GM23338 (cell line): ENCODE data around the gene TP53BP2. TPM values are rescaled to one million over a fixed set of nuclear protein-coding genes. Genes with fewer than 3 reads are reported as not detected.

Source experiments
- ATAC-seq: fragments of 200-7000 bp; cut with Tn5 transposase; 3 replicates; pipeline ENCODE4 v1.9.1; 2020
- DNase-seq: peaks from one replicate; pipeline ENCODE4 v3.0.0-alpha.2; 2015; ENCODE audit warnings: low spot score
- H2AFZ ChIP-seq: fragments of 200-600 bp; sonication (generic); 2 replicates; pipeline ENCODE4 v1.8.0; 2016; ENCODE audit warnings: antibody characterized with exemption, mild to moderate bottlenecking, moderate library complexity
- H3F3A ChIP-seq: fragments of 200-600 bp; sonication (generic); replicated peaks from 2 replicates; pipeline ENCODE4 v1.8.0; 2017; ENCODE audit warnings: antibody characterized with exemption, mixed run types, low read depth
- H3K27ac ChIP-seq: fragments of 200-600 bp; sonication (generic); 2 replicates; pipeline ENCODE4 v1.6.1; 2016; ENCODE audit warnings: low read depth
- H3K27me3 ChIP-seq: fragments of 200-600 bp; sonication (generic); 2 replicates; pipeline ENCODE4 v1.8.0; 2016; ENCODE audit warnings: mild to moderate bottlenecking, mixed run types, moderate library complexity; ENCODE audit not compliant: insufficient read depth
- H3K36me3 ChIP-seq: fragments of 200-600 bp; sonication (generic); 2 replicates; pipeline ENCODE4 v1.8.0; 2016; ENCODE audit warnings: mild to moderate bottlenecking; ENCODE audit not compliant: insufficient read depth
- H3K4me1 ChIP-seq: fragments of 200-600 bp; sonication (generic); 2 replicates; pipeline ENCODE4 v1.8.0; 2016; ENCODE audit warnings: mild to moderate bottlenecking, moderate library complexity; ENCODE audit not compliant: insufficient read depth
- H3K4me2 ChIP-seq: fragments of 200-600 bp; sonication (generic); 2 replicates; pipeline ENCODE4 v1.7.1; 2017; ENCODE audit warnings: mixed run types
- H3K4me3 ChIP-seq: fragments of 200-600 bp; sonication (generic); 2 replicates; pipeline ENCODE4 v1.6.1; 2016; ENCODE audit warnings: mixed run types
- H3K79me2 ChIP-seq: fragments of 200-600 bp; sonication (generic); replicated peaks from 2 replicates; pipeline ENCODE4 v1.8.0; 2017; ENCODE audit warnings: mild to moderate bottlenecking; ENCODE audit not compliant: insufficient read depth
- H3K9me2 ChIP-seq: fragments of 200-600 bp; sonication (generic); 2 replicates; pipeline ENCODE4 v1.8.0; 2017; ENCODE audit not compliant: insufficient read depth
- H4K20me1 ChIP-seq: fragments of 200-600 bp; sonication (generic); replicated peaks from 2 replicates; pipeline ENCODE4 v1.8.0; 2017; ENCODE audit warnings: mild to moderate bottlenecking; ENCODE audit not compliant: insufficient read depth
- H3K27ac Mint-ChIP-seq: 2 replicates; pipeline ENCODE4 v1.8.0; 2020; ENCODE audit warnings: inconsistent platforms, mild to moderate bottlenecking, moderate library complexity, mixed read lengths
- H3K27me3 Mint-ChIP-seq: 3 replicates; pipeline ENCODE4 v1.8.0; 2022; ENCODE audit warnings: low read depth, mild to moderate bottlenecking, moderate library complexity, mixed read lengths, inconsistent platforms; ENCODE audit not compliant: insufficient read depth, poor library complexity
- H3K36me3 Mint-ChIP-seq: 3 replicates; pipeline ENCODE4 v1.8.0; 2021; ENCODE audit warnings: low read depth, mild to moderate bottlenecking, inconsistent platforms, moderate library complexity, mixed read lengths
- H3K4me1 Mint-ChIP-seq: 3 replicates; pipeline ENCODE4 v1.8.0; 2020; ENCODE audit warnings: mild to moderate bottlenecking, inconsistent platforms, mixed read lengths
- H3K4me3 Mint-ChIP-seq: 3 replicates; pipeline ENCODE4 v1.8.0; 2021; ENCODE audit warnings: moderate library complexity, mild to moderate bottlenecking, inconsistent platforms, mixed read lengths
- H3K9me3 Mint-ChIP-seq: 3 replicates; pipeline ENCODE4 v1.8.0; 2020; ENCODE audit warnings: moderate library complexity, mild to moderate bottlenecking, inconsistent platforms, mixed read lengths
- CTCF ChIP-seq, 2 experiments: fragments of 200-600 bp in 1 of 2; sonication (generic) in 1 of 2; conservative IDR thresholded peaks; 2 replicates each; pipeline versions ENCODE4 v1.5.1 to v1.6.1; 2016 to 2017; ENCODE audit warnings: antibody characterized with exemption in 2 of 2, low read depth in 2 of 2, mild to moderate bottlenecking in 2 of 2, moderate library complexity in 1 of 2
- EZH2phosphoT487 ChIP-seq: fragments of 200-600 bp; sonication (generic); IDR thresholded peaks from one replicate; pipeline ENCODE4 v1.8.1; 2018; ENCODE audit warnings: antibody characterized with exemption; ENCODE audit not compliant: unreplicated experiment
- JUNB ChIP-seq: IDR thresholded peaks from one replicate; pipeline ENCODE4 v1.6.1; 2016; ENCODE audit warnings: antibody characterized with exemption; ENCODE audit not compliant: unreplicated experiment
- NANOG ChIP-seq: IDR thresholded peaks from 2 replicates; pipeline ENCODE4 v1.6.1; 2016; ENCODE audit warnings: antibody characterized with exemption, borderline replicate concordance
- ZNF331 ChIP-seq: fragments of 250-450 bp; sonication (Bioruptor Pico); IDR thresholded peaks from 2 replicates; pipeline ENCODE4 v1.5.0; 2020; ENCODE audit warnings: low read depth, mild to moderate bottlenecking, moderate library complexity
- polyA plus RNA-seq: library from polyadenylated mRNA; unstranded; fragments of >200 nt; fragmentation: Nextera tagmentation; extraction: Ambion mirVana; gene quantifications from 2 replicates; pipeline ENCODE4 v1.2.1, GENCODE V29; 2016
- total RNA-seq: library from RNA; depleted of rRNA; stranded (reverse); fragments of >200 nt; shearing (Covaris generic); gene quantifications from 2 replicates; pipeline ENCODE4 v1.2.3, GENCODE V29; 2014
- TF ChIP-seq, protein P1 (sequence below): IDR thresholded peaks from one replicate; pipeline ENCODE4 v1.6.1; 2018; ENCODE audit warnings: antibody characterized with exemption; ENCODE audit not compliant: unreplicated experiment
- TF ChIP-seq, protein P2 (sequence below): IDR thresholded peaks from 2 replicates; pipeline ENCODE4 v1.6.1; 2016; ENCODE audit warnings: antibody characterized with exemption

TP53BP2 gene
- total and polyA plus RNA-seq, 2 experiments from 2014 or later = 10.1 to 32.9 TPM

DNA sequence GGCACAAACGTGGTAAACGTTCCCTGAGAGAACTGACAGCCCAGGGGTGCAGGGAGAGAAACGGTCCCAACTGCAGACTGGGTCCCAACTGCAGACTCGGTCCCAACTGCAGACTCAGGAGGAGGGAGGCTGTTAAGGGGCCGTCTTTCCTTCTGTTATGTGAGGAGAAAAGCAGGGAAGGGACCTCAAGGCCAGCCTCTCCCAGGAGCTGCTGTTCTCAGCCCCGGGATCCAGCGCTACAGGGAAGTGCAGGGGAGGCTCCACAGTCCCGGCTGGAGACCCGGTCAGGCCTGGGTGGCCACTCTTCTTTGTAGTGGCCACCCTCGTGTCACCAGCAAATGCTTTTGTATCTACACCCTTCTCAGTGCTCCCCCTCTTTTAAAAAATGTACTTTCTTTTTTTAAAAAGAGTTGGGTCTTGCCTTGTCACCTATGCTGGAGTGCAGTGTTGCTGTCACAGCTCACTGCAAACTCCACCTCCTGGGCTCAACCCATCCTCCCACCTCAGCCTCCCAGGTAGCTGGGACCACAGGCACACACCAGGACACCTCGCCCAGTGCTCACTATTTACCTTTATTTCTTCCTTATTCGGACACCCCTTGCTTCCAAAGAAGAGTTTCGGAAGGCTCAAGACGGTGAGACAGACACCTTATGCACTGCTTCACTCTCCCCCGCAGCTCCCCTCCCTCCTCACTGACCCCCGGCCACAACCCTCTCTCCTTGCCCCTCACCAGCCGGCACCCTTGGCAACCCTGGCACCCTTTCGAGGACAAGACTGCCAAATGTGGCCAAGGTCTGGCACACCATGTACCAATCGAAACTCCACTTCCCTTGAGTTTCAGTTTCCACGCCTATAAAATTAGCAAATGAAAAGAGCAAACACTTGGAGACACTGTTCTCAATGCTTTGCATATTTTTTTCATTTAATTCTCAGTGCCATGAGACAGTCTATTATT is 111.6 kb downstream of the TP53BP2 start:
- H3K36me3 ChIP-seq = no peaks in the 10 kb centered on the region
- H3K4me3 ChIP-seq = no peak overlapping the region
- H3K4me3 Mint-ChIP-seq = no peak overlapping the region
- H3K27ac Mint-ChIP-seq = no peak overlapping the region
- peaks cover 46% of the 10 kb centered on the region for H3K27me3 ChIP-seq
- H3K9me3 Mint-ChIP-seq = no peaks in the 10 kb centered on the region; the same call in 2 of the 3 replicates
- H3K36me3 Mint-ChIP-seq = peaks cover 3% of the 10 kb centered on the region
- ATAC-seq (peak; percentile 61), DNase-seq (peak; percentile 35)
- H3K9me2 ChIP-seq = 0 out of 2 replicates have a peak, but pooled peaks cover under 1% of the 10 kb centered on the region
- H2AFZ ChIP-seq = no peak overlapping the region
- H3K4me2 ChIP-seq = peak overlapping the region; percentile 64
- peaks cover 53% of the 10 kb centered on the region for H3K4me1 Mint-ChIP-seq
- H3K4me1 ChIP-seq = peaks cover 37% of the 10 kb centered on the region
- H3K27me3 Mint-ChIP-seq = peaks cover 51% of the 10 kb centered on the region
- no peaks in the 10 kb centered on the region for H3F3A ChIP-seq
- no peaks in the 10 kb centered on the region for H3K79me2 ChIP-seq
- no peak overlapping the region for H3K27ac ChIP-seq
- TF ChIP-seq NANOG (no peak), CTCF (conservative IDR thresholded peaks at IDR 0.05; ENCODE audit: low read depth in 2 of 2) (no peak), JUNB (no peak), EZH2phosphoT487 (no peak), ZNF331 (CRISPR knock-in tag) (no peak)
- TF ChIP-seq, protein P1, sequence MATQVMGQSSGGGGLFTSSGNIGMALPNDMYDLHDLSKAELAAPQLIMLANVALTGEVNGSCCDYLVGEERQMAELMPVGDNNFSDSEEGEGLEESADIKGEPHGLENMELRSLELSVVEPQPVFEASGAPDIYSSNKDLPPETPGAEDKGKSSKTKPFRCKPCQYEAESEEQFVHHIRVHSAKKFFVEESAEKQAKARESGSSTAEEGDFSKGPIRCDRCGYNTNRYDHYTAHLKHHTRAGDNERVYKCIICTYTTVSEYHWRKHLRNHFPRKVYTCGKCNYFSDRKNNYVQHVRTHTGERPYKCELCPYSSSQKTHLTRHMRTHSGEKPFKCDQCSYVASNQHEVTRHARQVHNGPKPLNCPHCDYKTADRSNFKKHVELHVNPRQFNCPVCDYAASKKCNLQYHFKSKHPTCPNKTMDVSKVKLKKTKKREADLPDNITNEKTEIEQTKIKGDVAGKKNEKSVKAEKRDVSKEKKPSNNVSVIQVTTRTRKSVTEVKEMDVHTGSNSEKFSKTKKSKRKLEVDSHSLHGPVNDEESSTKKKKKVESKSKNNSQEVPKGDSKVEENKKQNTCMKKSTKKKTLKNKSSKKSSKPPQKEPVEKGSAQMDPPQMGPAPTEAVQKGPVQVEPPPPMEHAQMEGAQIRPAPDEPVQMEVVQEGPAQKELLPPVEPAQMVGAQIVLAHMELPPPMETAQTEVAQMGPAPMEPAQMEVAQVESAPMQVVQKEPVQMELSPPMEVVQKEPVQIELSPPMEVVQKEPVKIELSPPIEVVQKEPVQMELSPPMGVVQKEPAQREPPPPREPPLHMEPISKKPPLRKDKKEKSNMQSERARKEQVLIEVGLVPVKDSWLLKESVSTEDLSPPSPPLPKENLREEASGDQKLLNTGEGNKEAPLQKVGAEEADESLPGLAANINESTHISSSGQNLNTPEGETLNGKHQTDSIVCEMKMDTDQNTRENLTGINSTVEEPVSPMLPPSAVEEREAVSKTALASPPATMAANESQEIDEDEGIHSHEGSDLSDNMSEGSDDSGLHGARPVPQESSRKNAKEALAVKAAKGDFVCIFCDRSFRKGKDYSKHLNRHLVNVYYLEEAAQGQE = no peak
- TF ChIP-seq, protein P2, sequence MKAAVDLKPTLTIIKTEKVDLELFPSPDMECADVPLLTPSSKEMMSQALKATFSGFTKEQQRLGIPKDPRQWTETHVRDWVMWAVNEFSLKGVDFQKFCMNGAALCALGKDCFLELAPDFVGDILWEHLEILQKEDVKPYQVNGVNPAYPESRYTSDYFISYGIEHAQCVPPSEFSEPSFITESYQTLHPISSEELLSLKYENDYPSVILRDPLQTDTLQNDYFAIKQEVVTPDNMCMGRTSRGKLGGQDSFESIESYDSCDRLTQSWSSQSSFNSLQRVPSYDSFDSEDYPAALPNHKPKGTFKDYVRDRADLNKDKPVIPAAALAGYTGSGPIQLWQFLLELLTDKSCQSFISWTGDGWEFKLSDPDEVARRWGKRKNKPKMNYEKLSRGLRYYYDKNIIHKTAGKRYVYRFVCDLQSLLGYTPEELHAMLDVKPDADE = no peak
- H4K20me1 ChIP-seq = no peaks in the 10 kb centered on the region; the same call in 1 of the 2 replicates
